Ascending aorta (tissue), 2 donors: ENCODE data around the gene NAA10. TPM values are rescaled to one million over a fixed set of nuclear protein-coding genes. Genes with fewer than 3 reads are reported as not detected.
A peak's percentile ranks its signal among the peaks of the same experiment; 100 is the strongest.

Source experiments
- DNase-seq, 2 donors: peaks; one replicate each; pipeline ENCODE4 v3.0.0-alpha.2; 2019; ENCODE audit warnings: low spot score in 2 of 2
- H3K27ac ChIP-seq, 2 donors: fragments of 200-600 bp; sonication (generic); one replicate each; pipeline ENCODE4 v1.5.1; 2016 to 2017; ENCODE audit warnings: mild to moderate bottlenecking in 1 of 2
- H3K27me3 ChIP-seq: fragments of 200-600 bp; sonication (generic); one replicate; pipeline ENCODE4 v1.5.1; 2017
- H3K36me3 ChIP-seq, 2 donors: fragments of 200-600 bp; sonication (generic); one replicate each; pipeline ENCODE4 v1.5.1; 2016
- H3K4me1 ChIP-seq, 2 donors: fragments of 200-600 bp; sonication (generic); one replicate each; pipeline ENCODE4 v1.5.1; 2016 to 2017; ENCODE audit warnings: mild to moderate bottlenecking in 1 of 2
- H3K4me3 ChIP-seq, 2 donors: fragments of 200-600 bp; sonication (generic); one replicate each; pipeline ENCODE4 v1.5.1; 2016 to 2017; ENCODE audit warnings: mild to moderate bottlenecking in 1 of 2
- H3K9me3 ChIP-seq, 2 donors: fragments of 200-600 bp; sonication (generic); one replicate each; pipeline ENCODE4 v1.5.1; 2016
- CTCF ChIP-seq, 3 experiments: fragments of 200-600 bp in 2 of 3; fragments of 450-650 bp in 1 of 3; sonication (generic) in 2 of 3; IDR thresholded peaks; one replicate each; pipeline ENCODE4 v1.5.1; 2016 to 2019; ENCODE audit warnings: antibody characterized with exemption in 3 of 3, mild to moderate bottlenecking in 1 of 3, moderate library complexity in 1 of 3
- intact Hi-C: fragments of 100-400 bp; cut with DNase I; formaldehyde crosslinking; loops from one replicate; pipeline ENCODE4 v1.15.1; 2023
- total RNA-seq: library from RNA; depleted of rRNA; stranded (reverse); fragments of >200 nt; gene quantifications from one replicate; pipeline ENCODE4 v1.1.0, GENCODE V29; 2016

The NAA10 gene
- total RNA-seq, 1 donor from 2014 or later = 155 TPM

- H3K9me3 ChIP-seq = no peaks in the 10 kb centered on the region
- intact Hi-C loops = loop anchor here (1.0 to 10.0 kb wide), 5 partner anchors 25 to 997 kb away; partner anchors contain the start of genes ATP2B3 and PLXNB3
- H3K27ac ChIP-seq = peak overlapping the region; percentile 69 to 78
- H3K36me3 ChIP-seq = peaks cover 74 to 86% of the 10 kb centered on the region in 2 donors
- peaks cover 4 to 16% of the 10 kb centered on the region in 2 donors for H3K4me1 ChIP-seq
- no peak for DNase-seq
- no peaks in the 10 kb centered on the region for H3K27me3 ChIP-seq
- no peak for TF ChIP-seq CTCF (IDR thresholded peaks at IDR 0.05)
- H3K4me3 ChIP-seq = peak overlapping the region in 1 of 2 donors; percentile 27
Measured at GRCh38 chrX:153953892-153954557, 19.2 kb upstream of the NAA10 start.

- intact Hi-C loops = loop anchor here (1.0 to 10.0 kb wide), 5 partner anchors 25 to 996 kb away; partner anchors contain the start of genes ATP2B3 and PLXNB3
- Histone ChIP-seq H3K27me3 (no peaks in the 10 kb centered on the region), H3K4me3 (peak overlapping the region in 1 of 2 donors; percentile 27), H3K4me1 (peaks cover 4 to 16% of the 10 kb centered on the region in 2 donors), H3K27ac (peak overlapping the region; percentile 69 to 78), H3K36me3 (peaks cover 74 to 79% of the 10 kb centered on the region in 2 donors), H3K9me3 (no peaks in the 10 kb centered on the region)
- peak in 1 of 2 donors; percentile 89 for DNase-seq
- TF ChIP-seq CTCF (IDR thresholded peaks at IDR 0.05) = peak; percentile 97 to 100 (median 99)
Measured at GRCh38 chrX:153953342-153953830, 18.5 kb upstream of the NAA10 start.

- H3K9me3 ChIP-seq = no peaks in the 10 kb centered on the region
- DNase-seq = no peak
- H3K36me3 ChIP-seq = peaks cover 68 to 76% of the 10 kb centered on the region in 2 donors
- no peak for TF ChIP-seq CTCF (IDR thresholded peaks at IDR 0.05)
- H3K4me3 ChIP-seq = peak overlapping the region in 1 of 2 donors; percentile 6
- H3K4me1 ChIP-seq = peaks cover 4 to 16% of the 10 kb centered on the region in 2 donors
- H3K27ac ChIP-seq = peak overlapping the region; percentile 69 to 78
- intact Hi-C loops = loop anchor here (1.0 to 10.0 kb wide), 5 partner anchors 24 to 995 kb away; partner anchors contain the start of genes ATP2B3 and PLXNB3
- H3K27me3 ChIP-seq = no peaks in the 10 kb centered on the region
Measured at GRCh38 chrX:153952373-153953026, 17.7 kb upstream of the NAA10 start.

- H3K36me3 ChIP-seq = peaks cover 63 to 69% of the 10 kb centered on the region in 2 donors
- intact Hi-C loops = loop anchor here (2.0 to 10.0 kb wide), 3 partner anchors 23 to 995 kb away; partner anchors contain the start of gene ATP2B3
- no peak for DNase-seq
- peaks cover 4 to 16% of the 10 kb centered on the region in 2 donors for H3K4me1 ChIP-seq
- no peak for TF ChIP-seq CTCF (IDR thresholded peaks at IDR 0.05)
- no peaks in the 10 kb centered on the region for H3K9me3 ChIP-seq
- H3K27ac ChIP-seq = peak overlapping the region in 1 of 2 donors; percentile 78
- H3K4me3 ChIP-seq = no peak overlapping the region
- H3K27me3 ChIP-seq = no peaks in the 10 kb centered on the region
Measured at GRCh38 chrX:153951683-153952372, 17.0 kb upstream of the NAA10 start.

- intact Hi-C loops = loop anchor here (5.0 to 10.0 kb wide), 2 partner anchors 435 to 993 kb away; partner anchors contain the start of gene ATP2B3
- Histone ChIP-seq H3K27me3 (no peaks in the 10 kb centered on the region), H3K4me3 (no peak overlapping the region), H3K9me3 (no peaks in the 10 kb centered on the region), H3K27ac (no peak overlapping the region), H3K36me3 (peaks cover 51 to 56% of the 10 kb centered on the region in 2 donors), H3K4me1 (peaks cover 4 to 16% of the 10 kb centered on the region in 2 donors)
- no peak for TF ChIP-seq CTCF (IDR thresholded peaks at IDR 0.05)
- no peak for DNase-seq
Measured at GRCh38 chrX:153950127-153950526, 15.3 kb upstream of the NAA10 start.
